Endothelial cell of umbilical vein (primary cell): Measurements from ENCODE around the gene MC3R.

ENCODE experiments used
- CTCF ChIP-seq, 2 donors: IDR thresholded peaks; 1 replicate in 1 of 2; 2 replicates in 1 of 2; pipeline ENCODE4 v1.5.1; 2011; ENCODE audit warnings: low read length in 2 of 2, mild to moderate bottlenecking in 2 of 2, moderate library complexity in 2 of 2, control low read depth in 1 of 2, inconsistent platforms in 1 of 2, low read depth in 1 of 2; ENCODE audit not compliant: insufficient read depth in 1 of 2; ENCODE audit errors: extremely low read depth in 1 of 2
- EZH2 ChIP-seq: IDR thresholded peaks from 2 replicates; pipeline ENCODE4 v1.6.1; 2012; ENCODE audit warnings: borderline replicate concordance, low read depth, mild to moderate bottlenecking, moderate library complexity, low read length, inconsistent platforms; ENCODE audit not compliant: severe bottlenecking
- FOS ChIP-seq: IDR thresholded peaks from 2 replicates; pipeline ENCODE4 v1.6.1; 2011; ENCODE audit warnings: mild to moderate bottlenecking, low read length, moderate library complexity, borderline replicate concordance; ENCODE audit not compliant: insufficient read depth
- GATA2 ChIP-seq: IDR thresholded peaks from 2 replicates; pipeline ENCODE4 v1.7.0; 2011; ENCODE audit warnings: low read depth, mild to moderate bottlenecking, moderate library complexity, mixed read lengths, low read length; ENCODE audit not compliant: insufficient read length, insufficient read depth
- JUN ChIP-seq: IDR thresholded peaks from 2 replicates; pipeline ENCODE4 v1.6.1; 2011; ENCODE audit warnings: borderline replicate concordance, low read depth; ENCODE audit not compliant: insufficient read length, insufficient read depth
- MYC ChIP-seq: IDR thresholded peaks from one replicate; pipeline ENCODE4 v1.6.1; 2011; ENCODE audit warnings: mild to moderate bottlenecking, low read depth, low read length
- POLR2A ChIP-seq: IDR thresholded peaks from 2 replicates; pipeline ENCODE4 v1.6.1; 2012; ENCODE audit warnings: low read depth, mild to moderate bottlenecking, control low read depth, low read length
- POLR2AphosphoS5 ChIP-seq: IDR thresholded peaks from 2 replicates; pipeline ENCODE4 v1.6.1; 2012; ENCODE audit warnings: low read depth, mild to moderate bottlenecking, control low read depth, low read length, moderate library complexity; ENCODE audit not compliant: insufficient read depth
- TF ChIP-seq, protein P1 (sequence below): IDR thresholded peaks from 2 replicates; pipeline ENCODE4 v1.6.1; 2011; ENCODE audit not compliant: insufficient read depth, insufficient read length

- TF ChIP-seq FOS (no peak), CTCF (IDR thresholded peaks at IDR 0.05; ENCODE audit: extremely low read depth in 1 of 2, insufficient read depth in 1 of 2, low read depth in 1 of 2, low read length in 2 of 2) (no peak), GATA2 (no peak), EZH2 (no peak), POLR2A (no peak), POLR2AphosphoS5 (no peak), JUN (no peak), MYC (no peak)
- TF ChIP-seq, protein P1, sequence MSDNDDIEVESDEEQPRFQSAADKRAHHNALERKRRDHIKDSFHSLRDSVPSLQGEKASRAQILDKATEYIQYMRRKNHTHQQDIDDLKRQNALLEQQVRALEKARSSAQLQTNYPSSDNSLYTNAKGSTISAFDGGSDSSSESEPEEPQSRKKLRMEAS = no peak
Measured at GRCh38 chr20:56222201-56222600, 26.3 kb upstream of the MC3R start.
